GM21825 (cell line): ENCODE measurements around the gene PRKAR2A.
"Not testable (repeated sequence)": the region's sequence is repeated elsewhere in the genome, so short reads cannot be mapped to it uniquely, and the experiment has no call there.

Source experiments
- ATAC-seq: cut with Tn5 transposase; IDR thresholded peaks from one replicate; pipeline ENCODE4 v1.9.1; 2021; ENCODE audit warnings: mild to moderate bottlenecking, moderate library complexity; ENCODE audit not compliant: unreplicated experiment

The PRKAR2A gene

GRCh38 chr3:48783304-48783703, 64.4 kb downstream of the PRKAR2A start:
- no peak for ATAC-seq

GRCh38 chr3:48782046-48782445, 65.6 kb downstream of the PRKAR2A start:
- no peak for ATAC-seq

- not testable (repeated sequence) for ATAC-seq
Observed at GRCh38 chr3:48778565-48778964, 69.1 kb downstream of the PRKAR2A start.

GRCh38 chr3:48776854-48777253, 70.8 kb downstream of the PRKAR2A start:
- no peak for ATAC-seq

GRCh38 chr3:48770192-48770502, 77.5 kb downstream of the PRKAR2A start:
- ATAC-seq = no peak

GRCh38 chr3:48765376-48765775, 82.3 kb downstream of the PRKAR2A start:
- no peak for ATAC-seq

- ATAC-seq = no peak
Observed at GRCh38 chr3:48762816-48763215, 84.9 kb downstream of the PRKAR2A start.

- ATAC-seq = not testable (repeated sequence)
Observed at GRCh38 chr3:48759991-48760540, 87.6 kb downstream of the PRKAR2A start.

GRCh38 chr3:48759531-48759930, 88.1 kb downstream of the PRKAR2A start:
- not testable (repeated sequence) for ATAC-seq

GRCh38 chr3:48759071-48759470, 88.6 kb downstream of the PRKAR2A start:
- ATAC-seq = no peak

GRCh38 chr3:48756640-48757039, 91.0 kb downstream of the PRKAR2A start:
- ATAC-seq = no peak

GRCh38 chr3:48750856-48751255, 96.8 kb downstream of the PRKAR2A start:
- no peak for ATAC-seq

- no peak for ATAC-seq
Observed at GRCh38 chr3:48748754-48749153, 98.9 kb downstream of the PRKAR2A start.

GRCh38 chr3:48747706-48748105, 100.0 kb downstream of the PRKAR2A start:
- ATAC-seq = no peak

GRCh38 chr3:48747015-48747615, 100.6 kb downstream of the PRKAR2A start:
- no peak for ATAC-seq

GRCh38 chr3:48743773-48744172, 103.9 kb downstream of the PRKAR2A start:
- no peak for ATAC-seq

GRCh38 chr3:48741226-48741625, 106.4 kb downstream of the PRKAR2A start:
- ATAC-seq = not testable (repeated sequence)

- peak; percentile 71 for ATAC-seq
Observed at GRCh38 chr3:48739955-48740823, 107.5 kb downstream of the PRKAR2A start.

- peak; percentile 34 for ATAC-seq
Observed at GRCh38 chr3:48739617-48739954, 108.1 kb downstream of the PRKAR2A start.

GRCh38 chr3:48738926-48739616, 108.6 kb downstream of the PRKAR2A start:
- no peak for ATAC-seq

- ATAC-seq = no peak
Observed at GRCh38 chr3:48738144-48738536, 109.5 kb downstream of the PRKAR2A start.
